WERI-Rb-1 (cell line): ENCODE results near the gene PCDHA10.

Source experiments
- DNase-seq: peaks from one replicate; pipeline ENCODE4 v3.0.0-alpha.2; 2020
- H3K27ac ChIP-seq: fragments of 250-450 bp; sonication (Bioruptor Pico); 2 replicates; pipeline ENCODE4 v1.5.1; 2020; ENCODE audit warnings: mild to moderate bottlenecking, moderate library complexity
- H3K27me3 ChIP-seq: fragments of 250-450 bp; sonication (Bioruptor Pico); 2 replicates; pipeline ENCODE4 v1.5.1; 2021; ENCODE audit warnings: mild to moderate bottlenecking, low read depth, moderate library complexity; ENCODE audit not compliant: insufficient read depth, severe bottlenecking
- H3K36me3 ChIP-seq: fragments of 250-450 bp; sonication (Bioruptor Pico); 2 replicates; pipeline ENCODE4 v1.5.1; 2020; ENCODE audit warnings: mild to moderate bottlenecking, moderate library complexity
- H3K4me3 ChIP-seq: 2 replicates; pipeline ENCODE4 v1.5.1; 2011; ENCODE audit warnings: low read depth, mild to moderate bottlenecking, control low read depth, low read length
- H3K9me3 ChIP-seq: fragments of 250-450 bp; sonication (Bioruptor Pico); 2 replicates; pipeline ENCODE4 v1.5.1; 2021; ENCODE audit warnings: mild to moderate bottlenecking, moderate library complexity; ENCODE audit not compliant: severe bottlenecking
- TF ChIP-seq, protein P1 (sequence below): IDR thresholded peaks from 2 replicates; pipeline ENCODE4 v1.5.1; 2011; ENCODE audit warnings: low read depth, mild to moderate bottlenecking, control low read depth, inconsistent platforms, low read length

The PCDHA10 gene

DNA sequence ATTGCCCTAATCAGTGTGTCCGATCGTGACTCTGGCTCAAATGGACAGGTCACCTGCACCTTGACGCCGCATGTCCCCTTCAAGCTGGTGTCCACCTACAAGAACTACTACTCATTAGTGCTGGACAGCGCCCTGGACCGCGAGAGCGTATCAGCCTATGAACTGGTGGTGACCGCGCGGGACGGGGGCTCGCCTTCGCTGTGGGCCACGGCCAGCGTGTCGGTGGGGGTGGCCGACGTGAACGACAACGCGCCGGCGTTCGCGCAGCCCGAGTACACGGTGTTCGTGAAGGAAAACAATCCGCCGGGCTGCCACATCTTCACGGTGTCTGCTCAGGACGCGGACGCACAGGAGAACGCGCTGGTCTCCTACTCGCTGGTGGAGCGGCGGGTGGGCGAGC, 27.7 kb downstream of the PCDHA10 start:
- no peak overlapping the region for H3K4me3 ChIP-seq
- H3K9me3 ChIP-seq = no peaks in the 10 kb centered on the region
- no peaks in the 10 kb centered on the region; the same call in none of the 2 replicates for H3K36me3 ChIP-seq
- DNase-seq = no peak
- H3K27me3 ChIP-seq = no peaks in the 10 kb centered on the region
- no peak overlapping the region for H3K27ac ChIP-seq
- TF ChIP-seq, protein P1, sequence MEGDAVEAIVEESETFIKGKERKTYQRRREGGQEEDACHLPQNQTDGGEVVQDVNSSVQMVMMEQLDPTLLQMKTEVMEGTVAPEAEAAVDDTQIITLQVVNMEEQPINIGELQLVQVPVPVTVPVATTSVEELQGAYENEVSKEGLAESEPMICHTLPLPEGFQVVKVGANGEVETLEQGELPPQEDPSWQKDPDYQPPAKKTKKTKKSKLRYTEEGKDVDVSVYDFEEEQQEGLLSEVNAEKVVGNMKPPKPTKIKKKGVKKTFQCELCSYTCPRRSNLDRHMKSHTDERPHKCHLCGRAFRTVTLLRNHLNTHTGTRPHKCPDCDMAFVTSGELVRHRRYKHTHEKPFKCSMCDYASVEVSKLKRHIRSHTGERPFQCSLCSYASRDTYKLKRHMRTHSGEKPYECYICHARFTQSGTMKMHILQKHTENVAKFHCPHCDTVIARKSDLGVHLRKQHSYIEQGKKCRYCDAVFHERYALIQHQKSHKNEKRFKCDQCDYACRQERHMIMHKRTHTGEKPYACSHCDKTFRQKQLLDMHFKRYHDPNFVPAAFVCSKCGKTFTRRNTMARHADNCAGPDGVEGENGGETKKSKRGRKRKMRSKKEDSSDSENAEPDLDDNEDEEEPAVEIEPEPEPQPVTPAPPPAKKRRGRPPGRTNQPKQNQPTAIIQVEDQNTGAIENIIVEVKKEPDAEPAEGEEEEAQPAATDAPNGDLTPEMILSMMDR = no peak

- TF ChIP-seq, protein P1 = no peak
These were observed 28.4 kb downstream of the PCDHA10 start for GRCh38 chr5:140883927-140884697.

DNA sequence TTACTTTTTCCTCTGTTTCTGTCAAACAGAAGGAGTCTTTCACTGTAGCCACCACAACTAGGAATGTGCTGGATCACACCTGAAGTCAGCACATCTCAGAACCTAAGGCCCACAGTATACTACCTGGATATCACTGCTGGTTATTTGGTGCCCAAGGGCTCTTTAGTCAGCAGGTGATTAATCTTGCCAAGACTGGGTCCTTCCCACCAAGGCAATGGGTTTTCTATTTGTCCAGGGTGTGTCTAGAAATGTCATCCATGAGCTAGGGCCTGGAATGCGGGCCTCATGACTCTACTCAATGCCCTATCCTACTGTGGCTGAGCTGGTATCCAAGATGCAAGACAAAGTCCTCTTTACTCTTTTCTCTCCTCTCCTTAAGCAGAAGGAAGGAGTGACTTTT, 60.6 kb downstream of the PCDHA10 start:
- no peak overlapping the region for H3K27ac ChIP-seq
- no peaks in the 10 kb centered on the region for H3K9me3 ChIP-seq
- H3K27me3 ChIP-seq = no peaks in the 10 kb centered on the region
- no peaks in the 10 kb centered on the region for H3K36me3 ChIP-seq
- DNase-seq = no peak
- no peak overlapping the region for H3K4me3 ChIP-seq
- TF ChIP-seq, protein P1 = no peak

More at GRCh38 chr5:140883927-140884697, 28.4 kb downstream of the PCDHA10 start:
- no peak overlapping the region for H3K27ac ChIP-seq
- H3K4me3 ChIP-seq = no peak overlapping the region
- H3K27me3 ChIP-seq = no peaks in the 10 kb centered on the region
- no peaks in the 10 kb centered on the region for H3K9me3 ChIP-seq
- DNase-seq = no peak
- no peaks in the 10 kb centered on the region; the same call in none of the 2 replicates for H3K36me3 ChIP-seq
